Activated naive CD4-positive, alpha-beta T cell treated with anti-CD3 and anti-CD28 coated beads, Interleukin-2, amount 10 ng/mL, durations not matched to agents 7 days and 5 days (primary cell): ENCODE data around the gene GNAT1.
"Not testable (repeated sequence)": the region's sequence is repeated elsewhere in the genome, so short reads cannot be mapped to it uniquely, and the experiment has no call there.

Source experiments
- CTCF ChIA-PET: fragments of 350-600 bp; sonication (Branson Sonifier 250); formaldehyde crosslinking; loops from one replicate; lab custom pipeline; 2021; ENCODE audit warnings: antibody characterized with exemption; lab: Charles Lee
- DNase-seq: peaks from one replicate; pipeline ENCODE4 v3.0.0-alpha.2; 2020
- H3K27ac Mint-ChIP-seq: one replicate; pipeline ENCODE4 v1.8.0; 2021; ENCODE audit warnings: mild to moderate bottlenecking, moderate library complexity, mixed read lengths
- H3K27me3 Mint-ChIP-seq: one replicate; pipeline ENCODE4 v1.8.0; 2021; ENCODE audit warnings: mild to moderate bottlenecking, mixed read lengths
- H3K36me3 Mint-ChIP-seq: one replicate; pipeline ENCODE4 v1.8.0; 2021; ENCODE audit warnings: mixed read lengths
- H3K4me1 Mint-ChIP-seq: one replicate; pipeline ENCODE4 v1.8.0; 2021; ENCODE audit warnings: mixed read lengths
- H3K4me3 Mint-ChIP-seq: one replicate; pipeline ENCODE4 v1.8.0; 2021; ENCODE audit warnings: mild to moderate bottlenecking, moderate library complexity, mixed read lengths
- H3K9me3 Mint-ChIP-seq: one replicate; pipeline ENCODE4 v1.8.0; 2021; ENCODE audit warnings: mixed read lengths

GNAT1 gene

GRCh38 chr3:50207359-50208042 lies 16.1 kb downstream of the GNAT1 start:
- H3K4me3 Mint-ChIP-seq: no peak overlapping the region
- H3K36me3 Mint-ChIP-seq: no peaks in the 10 kb centered on the region
- H3K4me1 Mint-ChIP-seq: peaks cover 2% of the 10 kb centered on the region
- no peak overlapping the region for H3K27ac Mint-ChIP-seq
- CTCF ChIA-PET: no interaction called here
- no peaks in the 10 kb centered on the region for H3K9me3 Mint-ChIP-seq
- no peak for DNase-seq
- peaks cover 77% of the 10 kb centered on the region for H3K27me3 Mint-ChIP-seq

- Mint-ChIP-seq H3K36me3 (no peaks in the 10 kb centered on the region), H3K27me3 (peaks cover 64% of the 10 kb centered on the region), H3K27ac (no peak overlapping the region), H3K4me3 (no peak overlapping the region), H3K9me3 (no peaks in the 10 kb centered on the region), H3K4me1 (peaks cover 2% of the 10 kb centered on the region)
- CTCF ChIA-PET: interaction anchor here (0.9 to 1.2 kb wide), 3 partner anchors 12 to 38 kb away, joined by 3 to 4 read pairs (median 3); no protein-coding TSS in a partner anchor
- DNase-seq: no peak
Observed at GRCh38 chr3:50208677-50209344, 17.4 kb downstream of the GNAT1 start.

- no peak overlapping the region for H3K4me3 Mint-ChIP-seq
- H3K4me1 Mint-ChIP-seq: peaks cover 2% of the 10 kb centered on the region
- no peak overlapping the region for H3K27ac Mint-ChIP-seq
- no peaks in the 10 kb centered on the region for H3K36me3 Mint-ChIP-seq
- DNase-seq: no peak
- H3K9me3 Mint-ChIP-seq: no peaks in the 10 kb centered on the region
- CTCF ChIA-PET: interaction anchor here (1.3 to 2.0 kb wide), 4 partner anchors 9 to 37 kb away, joined by 4 to 9 read pairs (median 6); no protein-coding TSS in a partner anchor
- H3K27me3 Mint-ChIP-seq: peaks cover 55% of the 10 kb centered on the region
Observed at GRCh38 chr3:50210176-50210509, 18.7 kb downstream of the GNAT1 start.

- Mint-ChIP-seq H3K9me3 (no peaks in the 10 kb centered on the region), H3K4me3 (no peak overlapping the region), H3K27ac (no peak overlapping the region), H3K36me3 (no peaks in the 10 kb centered on the region), H3K27me3 (peaks cover 49% of the 10 kb centered on the region), H3K4me1 (peaks cover 2% of the 10 kb centered on the region)
- DNase-seq: no peak
- CTCF ChIA-PET: interaction anchor here (1.3 to 2.0 kb wide), 5 partner anchors 9 to 48 kb away, joined by 3 to 9 read pairs (median 5); no protein-coding TSS in a partner anchor
Observed at GRCh38 chr3:50210510-50211367, 19.3 kb downstream of the GNAT1 start.

GRCh38 chr3:50211368-50211717 lies 19.9 kb downstream of the GNAT1 start:
- peaks cover 46% of the 10 kb centered on the region for H3K27me3 Mint-ChIP-seq
- CTCF ChIA-PET: interaction anchor here (1.3 to 2.0 kb wide), 4 partner anchors 16 to 47 kb away, joined by 3 to 9 read pairs (median 5); no protein-coding TSS in a partner anchor
- not testable (repeated sequence) for DNase-seq, H3K27ac Mint-ChIP-seq, H3K4me1 Mint-ChIP-seq, H3K9me3 Mint-ChIP-seq, H3K36me3 Mint-ChIP-seq, H3K4me3 Mint-ChIP-seq

GRCh38 chr3:50211930-50212329 lies 20.5 kb downstream of the GNAT1 start:
- peaks cover 44% of the 10 kb centered on the region for H3K27me3 Mint-ChIP-seq
- no peaks in the 10 kb centered on the region for H3K9me3 Mint-ChIP-seq
- no peaks in the 10 kb centered on the region for H3K4me1 Mint-ChIP-seq
- no peaks in the 10 kb centered on the region for H3K36me3 Mint-ChIP-seq
- H3K4me3 Mint-ChIP-seq: no peak overlapping the region
- DNase-seq: no peak
- CTCF ChIA-PET: interaction anchor here (1.3 to 1.6 kb wide), 2 partner anchors 35 to 47 kb away, joined by 3 to 4 read pairs; no protein-coding TSS in a partner anchor
- H3K27ac Mint-ChIP-seq: no peak overlapping the region

- Mint-ChIP-seq H3K9me3 (no peaks in the 10 kb centered on the region), H3K27me3 (peaks cover 38% of the 10 kb centered on the region), H3K4me1 (no peaks in the 10 kb centered on the region), H3K36me3 (no peaks in the 10 kb centered on the region), H3K4me3 (no peak overlapping the region), H3K27ac (no peak overlapping the region)
- no peak for DNase-seq
- CTCF ChIA-PET: no interaction called here
Observed at GRCh38 chr3:50212502-50212901, 21.1 kb downstream of the GNAT1 start.

GRCh38 chr3:50212971-50213370 lies 21.6 kb downstream of the GNAT1 start:
- no peaks in the 10 kb centered on the region for H3K36me3 Mint-ChIP-seq
- peaks cover 33% of the 10 kb centered on the region for H3K27me3 Mint-ChIP-seq
- no peak for DNase-seq
- no peak overlapping the region for H3K27ac Mint-ChIP-seq
- H3K4me1 Mint-ChIP-seq: no peaks in the 10 kb centered on the region
- H3K4me3 Mint-ChIP-seq: no peak overlapping the region
- H3K9me3 Mint-ChIP-seq: no peaks in the 10 kb centered on the region
- CTCF ChIA-PET: no interaction called here

GRCh38 chr3:50213373-50213772 lies 22.0 kb downstream of the GNAT1 start:
- no peaks in the 10 kb centered on the region for H3K36me3 Mint-ChIP-seq
- H3K4me3 Mint-ChIP-seq: no peak overlapping the region
- no peak for DNase-seq
- CTCF ChIA-PET: no interaction called here
- H3K27ac Mint-ChIP-seq: no peak overlapping the region
- peaks cover 29% of the 10 kb centered on the region for H3K27me3 Mint-ChIP-seq
- H3K4me1 Mint-ChIP-seq: no peaks in the 10 kb centered on the region
- no peaks in the 10 kb centered on the region for H3K9me3 Mint-ChIP-seq

- no peak overlapping the region for H3K27ac Mint-ChIP-seq
- no peaks in the 10 kb centered on the region for H3K36me3 Mint-ChIP-seq
- CTCF ChIA-PET: interaction anchor here (0.7 to 1.0 kb wide), 2 partner anchors 11 to 19 kb away, joined by 3 read pairs; no protein-coding TSS in a partner anchor
- no peak overlapping the region for H3K4me3 Mint-ChIP-seq
- H3K27me3 Mint-ChIP-seq: peaks cover 22% of the 10 kb centered on the region
- DNase-seq: no peak
- H3K9me3 Mint-ChIP-seq: no peaks in the 10 kb centered on the region
- H3K4me1 Mint-ChIP-seq: no peaks in the 10 kb centered on the region
Observed at GRCh38 chr3:50214824-50215223, 23.4 kb downstream of the GNAT1 start.

- H3K4me1 Mint-ChIP-seq: no peaks in the 10 kb centered on the region
- no peak overlapping the region for H3K4me3 Mint-ChIP-seq
- H3K36me3 Mint-ChIP-seq: no peaks in the 10 kb centered on the region
- H3K27me3 Mint-ChIP-seq: peaks cover 20% of the 10 kb centered on the region
- CTCF ChIA-PET: interaction anchor here (0.7 to 1.7 kb wide), 3 partner anchors 10 to 20 kb away, joined by 3 to 4 read pairs (median 3); no protein-coding TSS in a partner anchor
- DNase-seq: no peak
- H3K9me3 Mint-ChIP-seq: no peaks in the 10 kb centered on the region
- H3K27ac Mint-ChIP-seq: no peak overlapping the region
Observed at GRCh38 chr3:50215529-50215928, 24.1 kb downstream of the GNAT1 start.

GRCh38 chr3:50217681-50218080 lies 26.3 kb downstream of the GNAT1 start:
- CTCF ChIA-PET: interaction anchor here (1.6 to 12.9 kb wide), 2 partner anchors 24 to 29 kb away, joined by 8 to 202 read pairs; partner anchors contain the start of gene GNAT1
- no peak for DNase-seq

GRCh38 chr3:50218448-50218847 lies 27.0 kb downstream of the GNAT1 start:
- no peak for DNase-seq
- CTCF ChIA-PET: interaction anchor here (1.4 to 12.9 kb wide), 4 partner anchors 8 to 28 kb away, joined by 5 to 202 read pairs (median 7); partner anchors contain the start of gene GNAT1
- no peaks in the 10 kb centered on the region for H3K9me3 Mint-ChIP-seq
- H3K27ac Mint-ChIP-seq: no peak overlapping the region
- H3K4me3 Mint-ChIP-seq: no peak overlapping the region
- H3K36me3 Mint-ChIP-seq: no peaks in the 10 kb centered on the region
- H3K4me1 Mint-ChIP-seq: peaks cover 3% of the 10 kb centered on the region
- peaks cover 16% of the 10 kb centered on the region for H3K27me3 Mint-ChIP-seq

More at GRCh38 chr3:50217681-50218080, 26.3 kb downstream of the GNAT1 start:
- Mint-ChIP-seq H3K4me3 (no peak overlapping the region), H3K9me3 (no peaks in the 10 kb centered on the region), H3K27ac (no peak overlapping the region), H3K36me3 (no peaks in the 10 kb centered on the region), H3K27me3 (peaks cover 16% of the 10 kb centered on the region), H3K4me1 (peaks cover 3% of the 10 kb centered on the region)

GRCh38 chr3:50219285-50219684 lies 27.9 kb downstream of the GNAT1 start:
- Mint-ChIP-seq H3K27me3 (peaks cover 17% of the 10 kb centered on the region), H3K4me1 (peaks cover 3% of the 10 kb centered on the region), H3K36me3 (no peaks in the 10 kb centered on the region), H3K9me3 (no peaks in the 10 kb centered on the region), H3K4me3 (no peak overlapping the region), H3K27ac (no peak overlapping the region)
- DNase-seq: no peak
- CTCF ChIA-PET: interaction anchor here (1.0 to 12.9 kb wide), 4 partner anchors 9 to 39 kb away, joined by 3 to 202 read pairs (median 6); partner anchors contain the start of gene GNAT1
